DOHH2 (cell line): ENCODE data around the gene SEZ6L2.
A peak's percentile ranks its signal among the peaks of the same experiment; 100 is the strongest.

Experiments used
- H3F3A ChIP-seq: fragments of 200-600 bp; sonication (generic), shearing (Covaris generic); 2 replicates; pipeline ENCODE4 v1.6.0; 2016; ENCODE audit warnings: antibody characterized with exemption, mild to moderate bottlenecking; ENCODE audit not compliant: control insufficient read depth, insufficient read depth
- H3K27ac ChIP-seq: fragments of 200-600 bp; sonication (generic); 2 replicates; pipeline ENCODE4 v1.5.1; 2014; ENCODE audit warnings: low read depth, mild to moderate bottlenecking, low read length, moderate library complexity
- H3K27me3 ChIP-seq: fragments of 200-600 bp; sonication (generic); 2 replicates; pipeline ENCODE4 v1.6.1; 2014; ENCODE audit warnings: mild to moderate bottlenecking, low read length, mixed read lengths; ENCODE audit not compliant: control insufficient read depth
- H3K36me3 ChIP-seq: fragments of 200-600 bp; sonication (generic); 2 replicates; pipeline ENCODE4 v1.6.1; 2014; ENCODE audit warnings: mild to moderate bottlenecking, low read length, moderate library complexity, mixed read lengths; ENCODE audit not compliant: control insufficient read depth
- H3K4me1 ChIP-seq: fragments of 200-600 bp; sonication (generic); 2 replicates; pipeline ENCODE4 v1.6.1; 2014; ENCODE audit warnings: mild to moderate bottlenecking, low read length, mixed read lengths; ENCODE audit not compliant: control insufficient read depth
- H3K4me2 ChIP-seq: fragments of 200-600 bp; sonication (generic); 2 replicates; pipeline ENCODE4 v1.6.0; 2014; ENCODE audit warnings: mild to moderate bottlenecking, low read length, moderate library complexity
- H3K4me3 ChIP-seq: fragments of 200-600 bp; sonication (generic); 2 replicates; pipeline ENCODE4 v1.5.1; 2014; ENCODE audit warnings: mild to moderate bottlenecking, low read length, mixed read lengths
- H3K79me2 ChIP-seq: fragments of 200-600 bp; sonication (generic); 2 replicates; pipeline ENCODE4 v1.6.1; 2014; ENCODE audit warnings: mild to moderate bottlenecking, low read length, mixed read lengths; ENCODE audit not compliant: control insufficient read depth
- H3K9me2 ChIP-seq: fragments of 200-600 bp; sonication (generic); replicated peaks from 2 replicates; pipeline ENCODE4 v1.6.1; 2014; ENCODE audit warnings: mild to moderate bottlenecking, low read length, mixed read lengths; ENCODE audit not compliant: control insufficient read depth
- H3K9me3 ChIP-seq: fragments of 200-600 bp; sonication (generic); 2 replicates; pipeline ENCODE4 v1.6.1; 2014; ENCODE audit warnings: antibody characterized with exemption, low read length, mixed read lengths; ENCODE audit not compliant: control insufficient read depth, insufficient read depth
- H4K20me1 ChIP-seq: fragments of 200-600 bp; sonication (generic); 2 replicates; pipeline ENCODE4 v1.6.0; 2014; ENCODE audit warnings: low read depth, mild to moderate bottlenecking, antibody characterized with exemption, low read length, moderate library complexity; ENCODE audit not compliant: control insufficient read depth, insufficient read depth
- EZH2phosphoT487 ChIP-seq: fragments of 200-600 bp; sonication (generic); IDR thresholded peaks from 2 replicates; pipeline ENCODE4 v1.6.1; 2017; ENCODE audit warnings: borderline replicate concordance, mild to moderate bottlenecking, antibody characterized with exemption, low read length, moderate library complexity, mixed read lengths
- TF ChIP-seq, protein P1 (sequence below): fragments of 200-600 bp; sonication (generic); IDR thresholded peaks from one replicate; pipeline ENCODE4 v1.5.1; 2014; ENCODE audit warnings: antibody characterized with exemption, mild to moderate bottlenecking, low read depth, low read length; ENCODE audit not compliant: poor library complexity, severe bottlenecking

SEZ6L2 gene

DNA sequence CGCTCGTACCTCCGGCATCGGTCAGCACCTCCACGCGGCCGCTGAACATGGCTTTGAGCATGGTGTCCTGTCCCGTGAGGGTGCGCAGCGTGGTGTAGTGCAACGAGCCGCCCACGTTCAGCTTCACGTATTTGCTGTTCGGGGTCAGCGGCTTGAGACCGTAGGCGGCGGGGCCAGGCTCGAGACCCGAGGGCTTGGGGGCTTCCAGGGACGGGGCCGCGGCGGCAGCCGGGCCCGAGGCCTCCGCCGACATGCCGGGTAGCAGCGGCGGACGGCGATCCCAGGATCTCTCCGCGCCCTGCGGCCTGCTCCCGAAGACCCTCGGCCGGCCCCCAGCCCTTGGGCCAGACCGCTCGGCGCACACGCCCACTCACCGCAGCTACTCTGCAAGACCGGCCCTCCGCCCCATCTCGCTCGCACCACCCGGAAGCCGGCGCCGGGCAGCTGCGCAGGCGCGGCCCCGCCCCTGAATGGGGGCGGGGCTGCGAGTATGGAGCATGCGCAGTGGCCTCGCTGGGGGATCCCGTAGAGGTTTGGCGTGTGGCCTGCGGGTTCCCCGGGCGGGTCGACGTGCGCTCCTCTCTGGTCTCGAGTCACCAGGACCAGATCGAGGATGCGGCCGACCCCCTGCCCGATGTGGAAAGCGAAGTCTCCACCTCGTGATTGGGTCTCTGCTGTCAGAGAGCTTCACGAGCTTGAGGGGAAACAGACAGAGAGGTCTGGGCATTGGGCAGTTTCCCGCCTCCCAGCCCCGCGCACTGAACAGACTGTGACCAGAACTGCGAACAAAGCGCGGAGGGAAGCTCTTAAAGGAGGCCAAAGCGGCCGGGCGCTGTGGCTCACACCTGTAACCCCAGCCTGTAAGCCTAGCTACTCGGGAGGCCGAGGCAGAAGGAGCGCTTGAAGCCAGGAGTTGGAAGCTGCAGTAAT lies 26.7 kb upstream of the SEZ6L2 start, which contains the start of gene KCTD13:
Gene KCTD13 (minus strand): TSS at position 446 of the 930 bp plus-strand sequence. CDS start 193 bp downstream, at position 253.
- TF ChIP-seq EZH2phosphoT487 = no peak
- TF ChIP-seq, protein P1, sequence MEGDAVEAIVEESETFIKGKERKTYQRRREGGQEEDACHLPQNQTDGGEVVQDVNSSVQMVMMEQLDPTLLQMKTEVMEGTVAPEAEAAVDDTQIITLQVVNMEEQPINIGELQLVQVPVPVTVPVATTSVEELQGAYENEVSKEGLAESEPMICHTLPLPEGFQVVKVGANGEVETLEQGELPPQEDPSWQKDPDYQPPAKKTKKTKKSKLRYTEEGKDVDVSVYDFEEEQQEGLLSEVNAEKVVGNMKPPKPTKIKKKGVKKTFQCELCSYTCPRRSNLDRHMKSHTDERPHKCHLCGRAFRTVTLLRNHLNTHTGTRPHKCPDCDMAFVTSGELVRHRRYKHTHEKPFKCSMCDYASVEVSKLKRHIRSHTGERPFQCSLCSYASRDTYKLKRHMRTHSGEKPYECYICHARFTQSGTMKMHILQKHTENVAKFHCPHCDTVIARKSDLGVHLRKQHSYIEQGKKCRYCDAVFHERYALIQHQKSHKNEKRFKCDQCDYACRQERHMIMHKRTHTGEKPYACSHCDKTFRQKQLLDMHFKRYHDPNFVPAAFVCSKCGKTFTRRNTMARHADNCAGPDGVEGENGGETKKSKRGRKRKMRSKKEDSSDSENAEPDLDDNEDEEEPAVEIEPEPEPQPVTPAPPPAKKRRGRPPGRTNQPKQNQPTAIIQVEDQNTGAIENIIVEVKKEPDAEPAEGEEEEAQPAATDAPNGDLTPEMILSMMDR = no peak
- H3K27ac ChIP-seq = peak within 1 kb of the TSS; percentile 63

DNA sequence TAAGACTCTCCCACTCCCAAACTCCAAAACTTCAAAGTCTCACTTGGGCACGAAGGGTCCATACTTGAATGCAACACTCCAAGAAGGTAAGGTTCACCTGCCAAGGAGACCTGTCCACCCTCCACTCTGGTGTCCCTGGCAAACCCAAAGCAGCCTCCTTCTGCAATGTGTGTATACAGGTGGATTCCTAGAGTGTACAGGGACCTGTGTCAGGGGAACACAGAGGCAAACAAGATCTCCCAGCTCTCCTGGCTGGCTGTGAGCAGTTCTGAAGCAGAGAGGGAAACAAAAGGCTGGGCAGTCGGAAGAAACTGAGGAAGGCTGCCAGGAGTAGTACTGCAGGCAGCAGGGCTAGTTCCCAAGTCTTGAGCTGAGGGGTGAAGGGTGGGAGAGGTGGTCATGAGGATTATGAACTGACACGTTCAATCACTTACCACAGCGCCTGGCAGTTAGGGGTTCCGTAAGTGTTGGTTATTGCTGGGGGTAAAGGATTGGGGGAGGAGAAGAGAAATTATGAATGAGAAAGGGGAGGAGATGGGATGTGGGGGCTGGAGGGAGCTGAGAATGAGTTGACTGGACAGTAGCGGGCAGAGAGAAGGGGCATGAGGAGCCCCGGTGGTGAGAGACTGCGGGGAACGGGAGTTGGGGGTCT lies 25.9 kb upstream of the SEZ6L2 start:
- peaks cover 30% of the 10 kb centered on the region for H3K79me2 ChIP-seq
- peaks cover 29% of the 10 kb centered on the region for H3K36me3 ChIP-seq
- peaks cover 4% of the 10 kb centered on the region; the same call in 1 of the 2 replicates for H4K20me1 ChIP-seq
- no peaks in the 10 kb centered on the region for H3K9me2 ChIP-seq
- H3F3A ChIP-seq = 0 out of 2 replicates have a peak, but pooled peaks cover 3% of the 10 kb centered on the region
- no peak for TF ChIP-seq EZH2phosphoT487
- TF ChIP-seq, protein P1 = no peak
- peak overlapping the region; percentile 96 for H3K4me2 ChIP-seq
- H3K9me3 ChIP-seq = no peaks in the 10 kb centered on the region
- no peaks in the 10 kb centered on the region for H3K27me3 ChIP-seq
- peak overlapping the region; percentile 98 for H3K4me3 ChIP-seq
- no peak overlapping the region for H3K27ac ChIP-seq
- peaks cover 23% of the 10 kb centered on the region for H3K4me1 ChIP-seq

More for the DNA sequence above, 26.7 kb upstream of the SEZ6L2 start, which contains the start of gene KCTD13:
- Histone ChIP-seq H3F3A (0 out of 2 replicates have a peak, but pooled peaks cover 3% of the 10 kb centered on the region), H3K27me3 (no peaks in the 10 kb centered on the region), H3K9me3 (no peaks in the 10 kb centered on the region), H3K79me2 (peaks cover 30% of the 10 kb centered on the region), H3K36me3 (peaks cover 21% of the 10 kb centered on the region), H3K4me2 (peak within 1 kb of the TSS; percentile 96), H3K9me2 (no peaks in the 10 kb centered on the region), H4K20me1 (peaks cover 4% of the 10 kb centered on the region; the same call in 1 of the 2 replicates), H3K4me3 (peak within 1 kb of the TSS; percentile 98), H3K4me1 (peaks cover 23% of the 10 kb centered on the region)

DNA sequence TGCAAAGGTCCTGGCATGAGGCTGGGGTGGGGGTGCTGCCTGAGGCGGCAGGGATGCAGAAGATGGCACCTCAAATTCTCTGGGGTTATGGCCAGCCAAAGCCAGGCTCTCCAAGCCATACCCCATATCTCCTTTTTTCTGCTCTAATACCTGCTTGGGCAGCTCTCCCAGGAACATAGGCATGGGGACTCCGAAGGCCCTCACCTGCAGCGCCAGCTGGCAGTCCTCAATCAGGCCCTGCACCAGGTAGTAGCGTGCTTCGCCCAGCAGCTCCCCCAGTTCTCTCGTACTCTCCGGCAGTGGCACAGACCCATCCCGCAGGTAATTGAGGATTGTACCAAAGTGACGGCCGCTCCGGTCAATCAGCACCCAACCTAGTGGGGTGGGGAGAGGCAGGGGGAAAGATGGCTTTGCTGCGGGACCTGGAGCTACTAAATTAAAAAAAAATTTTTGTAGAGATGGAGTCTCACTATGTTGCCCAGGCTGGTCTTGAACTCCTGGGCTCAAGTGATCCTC lies 23.7 kb upstream of the SEZ6L2 start:
- H4K20me1 ChIP-seq = peaks cover 4% of the 10 kb centered on the region; the same call in 1 of the 2 replicates
- peaks cover 23% of the 10 kb centered on the region for H3K4me1 ChIP-seq
- peaks cover 42% of the 10 kb centered on the region for H3K36me3 ChIP-seq
- no peaks in the 10 kb centered on the region for H3K27me3 ChIP-seq
- H3K79me2 ChIP-seq = peaks cover 30% of the 10 kb centered on the region
- TF ChIP-seq EZH2phosphoT487 = no peak
- TF ChIP-seq, protein P1 = no peak
- no peaks in the 10 kb centered on the region for H3K9me2 ChIP-seq
- H3K27ac ChIP-seq = no peak overlapping the region
- no peak overlapping the region for H3K4me2 ChIP-seq
- 0 out of 2 replicates have a peak, but pooled peaks cover 3% of the 10 kb centered on the region for H3F3A ChIP-seq
- H3K4me3 ChIP-seq = no peak overlapping the region
- no peaks in the 10 kb centered on the region for H3K9me3 ChIP-seq
